Breast epithelium (tissue), 4 donors: ENCODE results near the gene RPH3AL. TPM values are rescaled to one million over a fixed set of nuclear protein-coding genes. Genes with fewer than 3 reads are reported as not detected.

Experiments
- DNase-seq, 2 donors: peaks; one replicate each; pipeline ENCODE4 v3.0.0-alpha.2; 2019; ENCODE audit warnings: low spot score in 2 of 2
- H3K27ac ChIP-seq, 2 donors: fragments of 200-600 bp; sonication (generic) in 1 of 2; one replicate each; pipeline ENCODE4 v1.5.1; 2016 to 2019; ENCODE audit warnings: mild to moderate bottlenecking in 1 of 2
- H3K27me3 ChIP-seq, 2 donors: fragments of 200-600 bp; sonication (generic) in 1 of 2; one replicate each; pipeline versions ENCODE4 v1.5.1 to v1.6.0; 2017 to 2019; ENCODE audit warnings: control low read depth in 1 of 2, mild to moderate bottlenecking in 1 of 2
- H3K36me3 ChIP-seq: fragments of 200-600 bp; one replicate; pipeline ENCODE4 v1.5.1; 2019
- H3K4me1 ChIP-seq, 2 donors: fragments of 200-600 bp; sonication (generic); one replicate each; pipeline ENCODE4 v1.5.1; 2016 to 2019; ENCODE audit warnings: control low read depth in 1 of 2
- H3K4me3 ChIP-seq, 3 donors: fragments of 200-600 bp; sonication (generic); 1 replicate in 2 of 3; 2 replicates in 1 of 3; pipeline ENCODE4 v1.5.1; 2016 to 2019; ENCODE audit warnings: mild to moderate bottlenecking in 3 of 3, moderate library complexity in 2 of 3
- H3K9me3 ChIP-seq, 2 donors: fragments of 200-600 bp; sonication (generic) in 1 of 2; one replicate each; pipeline ENCODE4 v1.5.1; 2016 to 2019; ENCODE audit warnings: control low read depth in 1 of 2
- CTCF ChIP-seq, 3 donors: fragments of 450-650 bp; IDR thresholded peaks; one replicate each; pipeline ENCODE4 v1.5.1; 2016 to 2017; ENCODE audit warnings: antibody characterized with exemption in 3 of 3, mild to moderate bottlenecking in 3 of 3, moderate library complexity in 3 of 3
- POLR2A ChIP-seq: fragments of 450-650 bp; IDR thresholded peaks from one replicate; pipeline ENCODE4 v1.6.1; 2016; ENCODE audit warnings: antibody characterized with exemption, mild to moderate bottlenecking, moderate library complexity
- POLR2AphosphoS5 ChIP-seq, 3 donors: sonication (generic); formaldehyde crosslinking; IDR thresholded peaks; one replicate each; pipeline ENCODE4 v1.6.1; 2017; ENCODE audit warnings: antibody characterized with exemption in 3 of 3
- intact Hi-C: fragments of 100-400 bp; cut with DNase I; formaldehyde crosslinking; loops from one replicate; pipeline ENCODE4 v1.15.1; 2023; ENCODE audit warnings: low total_unique reads
- total RNA-seq, 3 donors: library from RNA; depleted of rRNA; stranded (reverse); fragments of >200 nt; gene quantifications; one replicate each; pipeline ENCODE4 v1.1.0, GENCODE V29; 2016

The RPH3AL gene
- total RNA-seq, 3 donors from 2014 or later: 9.6 to 15.7 (median 15.4) TPM

GRCh38 chr17:351875-352420 is 659 bp downstream of the RPH3AL start:
- H3K4me3 ChIP-seq: peak overlapping the region in 2 of 3 donors; percentile 11 to 45
- H3K27ac ChIP-seq: peak overlapping the region; percentile 73 to 95
- no peaks in the 10 kb centered on the region for H3K36me3 ChIP-seq
- H3K9me3 ChIP-seq: no peaks in the 10 kb centered on the region
- DNase-seq: no peak
- H3K27me3 ChIP-seq: no peaks in the 10 kb centered on the region
- intact Hi-C loops: no loop called here
- TF ChIP-seq POLR2A (no peak), POLR2AphosphoS5 (IDR thresholded peaks at IDR 0.05) (no peak), CTCF (IDR thresholded peaks at IDR 0.05) (no peak)
- H3K4me1 ChIP-seq: peaks cover 7 to 11% of the 10 kb centered on the region in 2 donors

- Histone ChIP-seq H3K27ac (peak overlapping the region; percentile 80 to 95), H3K27me3 (no peaks in the 10 kb centered on the region), H3K9me3 (no peaks in the 10 kb centered on the region), H3K4me1 (peaks cover 7 to 11% of the 10 kb centered on the region in 2 donors), H3K36me3 (no peaks in the 10 kb centered on the region), H3K4me3 (peak overlapping the region in 1 of 3 donors; percentile 17)
- no peak for TF ChIP-seq POLR2A
- TF ChIP-seq CTCF (IDR thresholded peaks at IDR 0.05): no peak
- no peak for TF ChIP-seq POLR2AphosphoS5 (IDR thresholded peaks at IDR 0.05)
- no peak for DNase-seq
- intact Hi-C loops: no loop called here
These were observed 1.2 kb downstream of the RPH3AL start for GRCh38 chr17:351449-351738.

- Histone ChIP-seq H3K4me1 (peaks cover 7 to 11% of the 10 kb centered on the region in 2 donors), H3K9me3 (no peaks in the 10 kb centered on the region), H3K27me3 (no peaks in the 10 kb centered on the region), H3K4me3 (peak overlapping the region in 1 of 3 donors; percentile 17), H3K27ac (peak overlapping the region; percentile 80 to 95), H3K36me3 (no peaks in the 10 kb centered on the region)
- peak in 1 of 2 donors; percentile 57 for DNase-seq
- TF ChIP-seq POLR2A: no peak
- TF ChIP-seq POLR2AphosphoS5 (IDR thresholded peaks at IDR 0.05): peak; percentile 50 to 87 (median 82)
- intact Hi-C loops: no loop called here
These were observed 1.7 kb downstream of the RPH3AL start for GRCh38 chr17:350706-351448.

- no peak overlapping the region for H3K4me3 ChIP-seq
- H3K4me1 ChIP-seq: peaks cover 7 to 11% of the 10 kb centered on the region in 2 donors
- H3K27me3 ChIP-seq: no peaks in the 10 kb centered on the region
- no peak for DNase-seq
- no peaks in the 10 kb centered on the region for H3K9me3 ChIP-seq
- H3K36me3 ChIP-seq: no peaks in the 10 kb centered on the region
- TF ChIP-seq CTCF (IDR thresholded peaks at IDR 0.05): no peak
- TF ChIP-seq POLR2A: no peak
- no peak for TF ChIP-seq POLR2AphosphoS5 (IDR thresholded peaks at IDR 0.05)
- peak overlapping the region; percentile 80 to 95 for H3K27ac ChIP-seq
- intact Hi-C loops: no loop called here
These were observed 2.9 kb downstream of the RPH3AL start for GRCh38 chr17:349666-350065.

- Histone ChIP-seq H3K27ac (peak overlapping the region; percentile 80 to 95), H3K9me3 (no peaks in the 10 kb centered on the region), H3K4me1 (peaks cover 7 to 11% of the 10 kb centered on the region in 2 donors), H3K4me3 (no peak overlapping the region), H3K27me3 (no peaks in the 10 kb centered on the region), H3K36me3 (no peaks in the 10 kb centered on the region)
- TF ChIP-seq POLR2A (no peak), POLR2AphosphoS5 (IDR thresholded peaks at IDR 0.05) (peak in 2 of 3 donors; percentile 39 to 63)
- peak in 1 of 2 donors; percentile 84 for DNase-seq
- intact Hi-C loops: no loop called here
These were observed 3.7 kb downstream of the RPH3AL start for GRCh38 chr17:348692-349425.

- Histone ChIP-seq H3K9me3 (no peaks in the 10 kb centered on the region), H3K27ac (peak overlapping the region in 1 of 2 donors; percentile 95), H3K4me1 (peaks cover 7 to 11% of the 10 kb centered on the region in 2 donors), H3K36me3 (no peaks in the 10 kb centered on the region), H3K27me3 (no peaks in the 10 kb centered on the region), H3K4me3 (no peak overlapping the region)
- intact Hi-C loops: no loop called here
- no peak for DNase-seq
- TF ChIP-seq CTCF (IDR thresholded peaks at IDR 0.05): no peak
- no peak for TF ChIP-seq POLR2A
- no peak for TF ChIP-seq POLR2AphosphoS5 (IDR thresholded peaks at IDR 0.05)
These were observed 4.6 kb downstream of the RPH3AL start for GRCh38 chr17:348012-348411.
